Measurements from ENCODE around the gene EVL. TPM values are rescaled to one million over a fixed set of nuclear protein-coding genes. Genes with fewer than 3 reads are reported as not detected.

EVL gene
- total RNA-seq, 1 donor from 2014 or later: 69.2 TPM

DNA sequence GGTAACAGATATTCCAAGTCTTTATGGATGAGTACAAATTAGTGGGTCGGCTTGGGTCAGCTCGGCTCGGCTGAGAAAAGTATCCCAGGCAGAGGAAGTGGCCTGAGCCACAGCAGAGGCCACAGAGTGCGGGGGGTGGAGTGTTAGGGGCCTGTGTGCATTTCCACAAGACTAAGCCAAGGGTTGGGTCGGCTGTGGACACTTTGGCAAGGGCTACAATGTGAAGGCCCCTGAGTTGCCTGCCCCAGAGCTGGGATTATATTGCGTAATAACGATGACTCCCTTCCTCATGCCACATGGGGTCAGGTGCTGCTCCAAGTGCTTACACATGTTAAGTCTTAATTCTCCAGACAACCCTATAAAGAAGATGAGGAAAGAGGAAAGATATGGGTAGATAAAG, 11.4 kb downstream of the EVL start:
- no peak overlapping the region for H3K4me3 ChIP-seq (ENCODE audit: low read depth, low read length)
- TF ChIP-seq, protein P1, sequence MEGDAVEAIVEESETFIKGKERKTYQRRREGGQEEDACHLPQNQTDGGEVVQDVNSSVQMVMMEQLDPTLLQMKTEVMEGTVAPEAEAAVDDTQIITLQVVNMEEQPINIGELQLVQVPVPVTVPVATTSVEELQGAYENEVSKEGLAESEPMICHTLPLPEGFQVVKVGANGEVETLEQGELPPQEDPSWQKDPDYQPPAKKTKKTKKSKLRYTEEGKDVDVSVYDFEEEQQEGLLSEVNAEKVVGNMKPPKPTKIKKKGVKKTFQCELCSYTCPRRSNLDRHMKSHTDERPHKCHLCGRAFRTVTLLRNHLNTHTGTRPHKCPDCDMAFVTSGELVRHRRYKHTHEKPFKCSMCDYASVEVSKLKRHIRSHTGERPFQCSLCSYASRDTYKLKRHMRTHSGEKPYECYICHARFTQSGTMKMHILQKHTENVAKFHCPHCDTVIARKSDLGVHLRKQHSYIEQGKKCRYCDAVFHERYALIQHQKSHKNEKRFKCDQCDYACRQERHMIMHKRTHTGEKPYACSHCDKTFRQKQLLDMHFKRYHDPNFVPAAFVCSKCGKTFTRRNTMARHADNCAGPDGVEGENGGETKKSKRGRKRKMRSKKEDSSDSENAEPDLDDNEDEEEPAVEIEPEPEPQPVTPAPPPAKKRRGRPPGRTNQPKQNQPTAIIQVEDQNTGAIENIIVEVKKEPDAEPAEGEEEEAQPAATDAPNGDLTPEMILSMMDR (conservative IDR thresholded peaks at IDR 0.05; ENCODE audit: low read depth, low read length): no peak
- DNase-seq (ENCODE audit: low read depth): peak; percentile 27

DNA sequence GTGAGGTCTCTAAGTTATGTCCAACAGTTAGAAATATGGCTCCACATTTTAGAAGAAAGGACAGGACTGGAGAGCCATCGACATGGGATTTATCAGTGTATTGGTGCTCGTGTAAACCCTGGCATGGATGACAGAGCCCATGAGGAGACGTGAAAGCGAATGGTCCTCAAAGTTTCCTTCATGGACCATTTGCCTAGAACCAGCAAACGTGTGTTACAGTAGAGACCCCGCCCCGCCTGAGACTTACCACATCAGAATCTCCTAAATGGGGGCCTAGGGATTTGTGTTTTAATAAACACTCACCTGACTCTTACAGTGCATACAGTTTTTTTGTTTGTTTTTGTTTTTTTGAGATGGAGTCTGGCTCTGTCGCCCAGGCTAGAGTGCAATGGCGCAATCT, 12.2 kb downstream of the EVL start:
- no peak overlapping the region for H3K4me3 ChIP-seq (ENCODE audit: low read depth, low read length)
- TF ChIP-seq, protein P1 (conservative IDR thresholded peaks at IDR 0.05; ENCODE audit: low read depth, low read length): no peak

DNA sequence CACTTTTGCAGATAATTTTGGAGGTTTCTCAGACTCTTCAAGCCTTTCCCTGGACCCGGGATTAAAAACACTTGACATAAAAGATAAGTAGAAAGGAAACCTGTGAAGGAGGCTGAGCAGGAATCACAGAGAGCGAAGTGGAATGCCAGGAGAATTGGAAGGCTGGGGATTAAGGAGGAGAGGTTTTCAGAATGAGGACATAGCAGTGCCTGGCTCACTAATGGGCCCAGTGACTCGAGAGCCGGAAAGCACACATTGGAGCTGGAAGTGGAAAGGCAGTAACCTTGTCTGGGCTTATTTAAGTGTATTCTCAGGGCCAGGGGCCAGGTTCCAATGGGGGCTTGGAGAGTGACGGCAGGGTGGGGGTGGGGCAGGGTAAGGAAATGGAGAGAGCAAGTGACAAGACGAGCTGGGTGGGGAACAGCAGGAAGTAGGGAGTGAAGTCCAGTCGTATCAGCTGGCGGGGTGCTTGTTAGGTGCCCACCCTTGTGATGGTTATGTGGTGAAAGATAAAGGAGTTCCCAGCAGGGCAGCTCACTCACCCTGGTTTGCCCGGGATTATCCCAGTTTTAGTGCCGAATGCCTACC, 13.1 kb downstream of the EVL start:
- no peak overlapping the region for H3K4me3 ChIP-seq (ENCODE audit: low read depth, low read length)
- DNase-seq (ENCODE audit: low read depth): no peak
- TF ChIP-seq, protein P1 (conservative IDR thresholded peaks at IDR 0.05; ENCODE audit: low read depth, low read length): no peak

More for the DNA sequence above, 12.2 kb downstream of the EVL start:
- DNase-seq (ENCODE audit: low read depth): no peak

DNA sequence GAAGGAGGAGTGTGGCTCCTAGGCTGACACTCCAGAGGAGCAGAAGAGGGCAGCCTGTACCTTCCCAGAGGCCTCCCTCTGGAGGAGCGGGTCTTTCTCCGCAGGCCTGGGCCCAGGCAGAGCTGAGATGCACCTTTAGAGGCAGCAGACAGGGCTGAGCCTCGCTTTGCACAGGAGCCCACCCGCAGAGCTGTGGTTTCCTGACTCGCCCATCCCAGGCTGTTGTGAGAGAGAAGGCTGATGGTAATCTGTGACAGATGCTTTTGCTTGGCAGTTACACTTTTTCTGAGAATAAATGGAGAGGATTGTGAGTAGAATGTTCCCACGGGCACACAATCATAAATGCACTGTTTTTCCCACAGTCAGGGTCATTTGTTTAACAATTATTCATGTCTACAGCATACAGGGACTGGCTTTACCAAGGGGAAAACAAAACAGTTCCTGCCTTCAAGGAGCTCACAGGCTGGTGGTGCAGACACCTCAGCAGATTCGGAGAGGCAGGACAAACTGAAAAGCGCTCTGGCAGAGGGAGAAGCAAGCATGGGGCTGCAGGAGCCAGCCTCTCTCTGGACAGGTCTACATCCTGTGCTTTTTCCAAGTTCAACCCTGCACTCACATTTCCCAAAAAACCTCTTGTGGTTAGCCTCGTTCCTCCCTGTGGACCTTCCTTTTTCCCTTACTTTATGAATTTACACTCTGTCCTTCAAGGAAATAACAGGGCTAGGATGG, 13.9 kb downstream of the EVL start:
- TF ChIP-seq, protein P1 (conservative IDR thresholded peaks at IDR 0.05; ENCODE audit: low read depth, low read length): no peak
- no peak overlapping the region for H3K4me3 ChIP-seq (ENCODE audit: low read depth, low read length)
- no peak for DNase-seq (ENCODE audit: low read depth)

DNA sequence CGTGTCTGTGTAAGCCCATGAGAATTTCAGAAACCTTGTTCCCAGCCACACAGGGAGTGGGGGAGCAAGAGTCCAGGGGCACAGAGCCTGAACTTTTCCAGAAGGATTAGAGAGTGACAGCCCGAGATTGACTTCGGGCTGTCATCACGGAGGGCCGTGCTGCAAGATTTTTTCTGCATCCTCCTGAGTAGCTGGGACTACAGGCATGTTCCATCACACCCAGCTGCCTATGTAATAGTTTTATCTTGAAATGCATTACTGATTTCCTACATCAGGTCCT, 14.4 kb downstream of the EVL start:
- TF ChIP-seq, protein P1 (conservative IDR thresholded peaks at IDR 0.05; ENCODE audit: low read depth, low read length): no peak
- DNase-seq (ENCODE audit: low read depth): no peak

DNA sequence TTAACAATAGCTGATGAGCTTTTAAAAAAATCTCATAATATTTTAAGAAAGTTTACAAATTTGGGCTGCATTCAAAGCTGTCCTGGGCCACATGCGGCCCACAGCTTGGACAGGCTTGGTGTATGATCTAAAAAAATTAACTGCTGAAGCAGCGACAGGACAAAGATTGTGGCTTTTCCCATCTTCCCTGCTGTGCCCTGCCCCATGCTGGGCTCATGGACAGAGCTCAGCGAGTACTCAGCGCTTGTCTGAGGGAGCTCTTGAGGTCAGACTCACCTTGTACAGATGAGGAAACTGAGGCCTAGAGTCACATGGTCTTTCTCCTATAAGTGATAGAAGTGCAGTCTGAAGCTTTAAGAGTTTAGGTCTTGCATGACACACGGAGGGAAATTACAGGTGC, 15.0 kb downstream of the EVL start:
- no peak overlapping the region for H3K4me3 ChIP-seq (ENCODE audit: low read depth, low read length)
- no peak for DNase-seq (ENCODE audit: low read depth)
- TF ChIP-seq, protein P1 (conservative IDR thresholded peaks at IDR 0.05; ENCODE audit: low read depth, low read length): no peak

More for the DNA sequence above, 14.4 kb downstream of the EVL start:
- H3K4me3 ChIP-seq (ENCODE audit: low read depth, low read length): no peak overlapping the region
